NCI-H1417 (cell line): Measurements from ENCODE around the gene PHC2.

Experiments used
- DNase-seq, 3 experiments: peaks; one replicate each; lab custom pipeline; 2025; lab: John Stamatoyannopoulos, UW

PHC2 gene

GRCh38 chr1:33331444-33332356 is 99.2 kb downstream of the PHC2 start:
- DNase-seq: no peak

- DNase-seq: no peak
Measured at GRCh38 chr1:33330906-33331305, 100.0 kb downstream of the PHC2 start.

GRCh38 chr1:33330361-33330890 is 100.5 kb downstream of the PHC2 start:
- DNase-seq: no peak

- no peak for DNase-seq
Measured at GRCh38 chr1:33329600-33330305, 101.1 kb downstream of the PHC2 start.

- no peak for DNase-seq
Measured at GRCh38 chr1:33328817-33329216, 102.1 kb downstream of the PHC2 start.

GRCh38 chr1:33327587-33328325 is 103.1 kb downstream of the PHC2 start:
- DNase-seq: peak in 1 of 3 experiments; percentile 80

- no peak for DNase-seq
Measured at GRCh38 chr1:33326785-33327184, 104.1 kb downstream of the PHC2 start.

GRCh38 chr1:33324677-33325575 is 106.0 kb downstream of the PHC2 start:
- DNase-seq: no peak

- no peak for DNase-seq
Measured at GRCh38 chr1:33323663-33324477, 107.0 kb downstream of the PHC2 start.

GRCh38 chr1:33322870-33323585 is 107.9 kb downstream of the PHC2 start:
- no peak for DNase-seq

- no peak for DNase-seq
Measured at GRCh38 chr1:33322109-33322508, 108.8 kb downstream of the PHC2 start.

- no peak for DNase-seq
Measured at GRCh38 chr1:33321178-33321577, 109.7 kb downstream of the PHC2 start.

- no peak for DNase-seq
Measured at GRCh38 chr1:33320619-33321165, 110.2 kb downstream of the PHC2 start, which contains the start of gene A3GALT2. TSS of gene A3GALT2 (minus strand) at chr1:33321098. CDS start at chr1:33321098, 0 bp downstream.

- DNase-seq: no peak
Measured at GRCh38 chr1:33319949-33320618, 110.8 kb downstream of the PHC2 start.

- DNase-seq: no peak
Measured at GRCh38 chr1:33319186-33319948, 111.5 kb downstream of the PHC2 start.

GRCh38 chr1:33317946-33318345 is 112.9 kb downstream of the PHC2 start:
- DNase-seq: no peak

GRCh38 chr1:33317354-33317753 is 113.5 kb downstream of the PHC2 start:
- no peak for DNase-seq

GRCh38 chr1:33316601-33317000 is 114.3 kb downstream of the PHC2 start:
- DNase-seq: no peak
